ENCODE data around the gene STK10. TPM values are rescaled to one million over a fixed set of nuclear protein-coding genes. Genes with fewer than 3 reads are reported as not detected.

STK10 gene
- total RNA-seq, 4 donors from 2014 or later = 14.1 to 30.4 (median 19.4) TPM

DNA sequence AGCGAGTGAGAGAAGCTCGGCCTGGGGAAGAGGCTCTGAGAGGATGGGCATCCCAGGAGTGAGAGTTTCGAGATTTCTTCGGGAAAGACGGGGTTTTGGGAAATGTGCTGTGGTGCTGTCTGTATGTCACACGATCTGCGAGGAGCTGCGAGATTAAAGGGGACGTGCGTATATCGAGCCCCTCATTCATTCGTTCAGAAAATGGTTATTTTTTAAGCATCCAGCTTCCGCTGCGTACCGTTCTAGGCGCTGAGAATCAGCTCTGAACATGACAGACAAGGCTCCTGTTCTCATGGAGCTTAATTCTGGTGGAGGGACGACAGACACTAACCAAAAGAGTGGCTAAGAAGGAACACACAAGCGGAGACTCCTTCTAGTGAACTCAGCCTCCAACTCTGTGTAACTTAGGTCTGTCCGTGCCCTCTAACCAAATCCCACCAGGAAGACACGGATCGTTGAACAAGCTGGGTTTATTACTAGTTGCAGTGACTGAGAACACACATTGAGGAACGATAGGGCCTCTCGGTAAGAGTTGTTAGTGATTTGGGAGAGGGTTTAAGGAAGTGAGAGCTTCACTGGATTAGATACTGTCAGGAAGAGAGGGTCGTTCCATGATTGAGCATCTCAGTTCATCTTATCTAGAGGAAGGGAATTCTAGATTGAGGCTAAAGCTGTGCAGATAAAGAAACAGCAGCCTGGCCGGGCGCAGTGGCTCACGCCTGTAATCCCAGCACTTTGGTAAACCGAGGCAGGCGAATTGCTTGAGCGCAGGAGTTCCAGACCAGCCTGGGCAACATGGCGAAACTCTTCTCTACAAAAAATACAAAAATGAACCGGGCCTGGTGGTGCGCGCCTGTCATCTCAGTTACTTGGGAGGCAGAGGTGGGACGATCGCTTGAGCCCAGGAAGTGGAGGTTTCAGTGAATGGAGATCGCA is 180.6 kb downstream of the STK10 start:
- Histone ChIP-seq H3K4me1 (peaks cover 0 to 43% (median 9%) of the 10 kb centered on the region in 3 donors), H3K9me3 (no peaks in the 10 kb centered on the region), H3K36me3 (no peaks in the 10 kb centered on the region), H3K4me3 (peak overlapping the region; percentile 59 to 96), H3K27me3 (no peaks in the 10 kb centered on the region), H3K27ac (peak overlapping the region; percentile 73 to 98 (median 96))
- 22% methylated on average over 24 to 34 of the region's 37 CpGs for WGBS, 2 donors (ENCODE audit: low coverage in 1 of 2)
- peak; percentile 27 for ATAC-seq
- TF ChIP-seq EP300 (IDR thresholded peaks at IDR 0.05) (no peak), POLR2A (IDR thresholded peaks at IDR 0.05) (no peak), CTCF (IDR thresholded peaks at IDR 0.05) (no peak), POLR2AphosphoS5 (IDR thresholded peaks at IDR 0.05) (no peak)

- 0% methylated on average over 3 of the region's 81 CpGs for WGBS, 2 donors (ENCODE audit: low coverage in 1 of 2)
- Histone ChIP-seq H3K4me1 (peaks cover 0 to 52% (median 14%) of the 10 kb centered on the region in 3 donors), H3K9me3 (no peaks in the 10 kb centered on the region), H3K36me3 (no peaks in the 10 kb centered on the region), H3K4me3 (peak within 1 kb of the TSS; percentile 59 to 96), H3K27me3 (no peaks in the 10 kb centered on the region), H3K27ac (peak within 1 kb of the TSS; percentile 73 to 98 (median 96))
- TF ChIP-seq POLR2AphosphoS5 (IDR thresholded peaks at IDR 0.05) (peak; percentile 93), EP300 (IDR thresholded peaks at IDR 0.05) (no peak), CTCF (IDR thresholded peaks at IDR 0.05) (peak in 1 of 4 experiments; percentile 9), POLR2A (IDR thresholded peaks at IDR 0.05) (peak; percentile 67 to 73)
- ATAC-seq = peak; percentile 97
These were observed 181.5 kb downstream of the STK10 start, which contains the start of gene FBXW11 for GRCh38 chr5:172006321-172007174. Gene FBXW11, minus strand, starts transcription at chr5:172006638. Its CDS starts 136 bp downstream, at chr5:172006502.

- H3K4me1 ChIP-seq = peaks cover 0 to 59% (median 14%) of the 10 kb centered on the region in 3 donors
- 0% methylated on average over 16 of the region's 34 CpGs; no CpG with 5 or more reads in 1 of the 2 donors for WGBS, 2 donors (ENCODE audit: low coverage in 1 of 2)
These were observed 182.2 kb downstream of the STK10 start for GRCh38 chr5:172005708-172006320.

More at GRCh38 chr5:172005708-172006320, 182.2 kb downstream of the STK10 start:
- H3K27ac ChIP-seq = peak overlapping the region; percentile 73 to 98 (median 96)
- no peaks in the 10 kb centered on the region for H3K36me3 ChIP-seq
- no peak for ATAC-seq
- no peak for TF ChIP-seq EP300 (IDR thresholded peaks at IDR 0.05)
- no peak for TF ChIP-seq POLR2A (IDR thresholded peaks at IDR 0.05)
- TF ChIP-seq POLR2AphosphoS5 (IDR thresholded peaks at IDR 0.05) = no peak
- TF ChIP-seq CTCF (IDR thresholded peaks at IDR 0.05) = no peak
- H3K27me3 ChIP-seq = no peaks in the 10 kb centered on the region
- peak overlapping the region; percentile 59 to 96 for H3K4me3 ChIP-seq
- H3K9me3 ChIP-seq = no peaks in the 10 kb centered on the region
